Activated CD4-positive, alpha-beta T cell treated with anti-CD3 and anti-CD28 coated beads for 1 hour (primary cell): ENCODE results near the gene TNFRSF4.
A peak's percentile ranks its signal among the peaks of the same experiment; 100 is the strongest.

Source experiments
- DNase-seq: peaks from one replicate; pipeline ENCODE4 v3.0.0-alpha.2; 2020

The TNFRSF4 gene

DNA sequence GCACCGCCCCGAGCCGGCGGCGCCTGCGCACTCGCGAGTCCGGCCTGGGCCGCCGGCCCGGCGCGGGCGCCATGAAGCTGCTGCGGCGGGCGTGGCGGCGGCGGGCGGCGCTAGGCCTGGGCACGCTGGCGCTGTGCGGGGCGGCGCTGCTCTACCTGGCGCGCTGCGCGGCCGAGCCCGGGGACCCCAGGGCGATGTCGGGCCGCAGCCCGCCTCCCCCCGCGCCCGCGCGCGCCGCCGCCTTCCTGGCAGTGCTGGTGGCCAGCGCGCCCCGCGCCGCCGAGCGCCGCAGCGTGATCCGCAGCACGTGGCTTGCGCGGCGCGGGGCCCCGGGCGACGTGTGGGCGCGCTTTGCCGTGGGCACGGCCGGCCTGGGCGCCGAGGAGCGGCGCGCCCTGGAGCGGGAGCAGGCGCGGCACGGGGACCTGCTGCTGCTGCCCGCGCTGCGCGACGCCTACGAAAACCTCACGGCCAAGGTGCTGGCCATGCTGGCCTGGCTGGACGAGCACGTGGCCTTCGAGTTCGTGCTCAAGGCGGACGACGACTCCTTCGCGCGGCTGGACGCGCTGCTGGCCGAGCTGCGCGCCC is 18.3 kb upstream of the TNFRSF4 start, which contains the start of gene B3GALT6:
TSS of gene B3GALT6 (plus strand) at position 30 of the 588 bp plus-strand sequence. CDS start at position 72, 42 bp downstream.
- no peak for DNase-seq

DNA sequence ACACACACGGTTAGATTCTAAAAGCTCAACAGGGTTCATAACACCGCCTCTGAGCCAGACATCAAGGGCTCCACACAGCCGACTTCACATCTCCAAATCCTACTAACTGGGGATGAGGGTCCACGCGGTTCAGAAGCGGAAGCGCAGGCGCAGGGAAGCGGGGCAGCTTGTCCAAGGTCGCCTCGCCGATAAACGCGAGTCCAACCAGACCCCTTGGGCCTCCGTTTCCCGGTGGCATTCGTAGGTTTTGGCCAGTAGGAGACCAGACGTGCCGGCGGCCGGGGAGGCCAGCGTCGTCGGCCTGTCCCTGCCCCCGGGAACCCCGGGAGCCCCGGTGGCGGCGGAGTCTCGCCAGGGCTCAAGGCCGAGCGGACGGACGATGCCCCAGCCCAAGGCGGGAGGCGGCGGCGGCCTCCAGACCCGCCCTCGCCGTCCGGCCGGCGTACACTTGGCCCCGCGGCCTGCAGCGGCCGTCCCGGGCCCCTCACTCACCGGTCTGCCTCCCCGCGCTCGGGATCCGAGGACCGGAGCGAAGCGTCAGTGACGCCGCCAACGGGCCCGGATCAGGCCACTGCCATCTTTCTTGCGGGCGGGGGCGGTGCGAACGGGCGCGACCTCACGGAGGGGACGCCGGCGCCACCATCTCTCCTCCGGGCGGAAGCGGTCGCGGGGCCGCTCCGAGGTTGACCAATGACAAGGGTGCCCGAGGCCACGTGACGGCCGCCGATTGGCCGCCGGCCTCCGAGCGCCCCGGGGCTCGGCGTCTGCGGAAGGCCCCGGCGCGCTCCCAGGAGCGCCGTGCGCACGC is 17.7 kb upstream of the TNFRSF4 start, which contains the start of gene SDF4:
TSS of gene SDF4 (minus strand) at position 602 of the 808 bp plus-strand sequence. CDS start 3,229 bp downstream, outside the sequence.
- DNase-seq: peak; percentile 95

GRCh38 chr1:1230656-1231399 is 16.9 kb upstream of the TNFRSF4 start:
- no peak for DNase-seq

DNA sequence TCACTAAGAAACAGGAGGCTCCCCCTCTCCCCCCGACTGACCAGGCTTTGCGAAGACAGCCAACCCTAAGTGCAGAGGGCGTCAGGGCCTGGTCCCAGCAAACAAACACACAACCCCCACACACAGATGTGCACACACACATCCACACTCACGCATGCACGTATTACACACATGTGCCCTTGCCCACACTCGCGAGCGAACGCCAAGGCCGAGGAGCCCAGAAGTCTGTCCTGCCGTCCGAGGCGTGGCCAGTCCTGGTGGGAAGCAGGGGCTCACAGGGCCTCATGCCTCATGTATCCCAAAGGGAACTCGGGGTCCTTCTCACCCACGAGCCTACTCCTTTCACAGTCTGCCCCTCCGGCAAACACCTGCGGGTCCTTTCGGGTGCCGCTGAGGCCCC is 15.8 kb upstream of the TNFRSF4 start:
- DNase-seq: no peak

- DNase-seq: no peak
These were observed 14.8 kb upstream of the TNFRSF4 start for GRCh38 chr1:1228596-1229321.

DNA sequence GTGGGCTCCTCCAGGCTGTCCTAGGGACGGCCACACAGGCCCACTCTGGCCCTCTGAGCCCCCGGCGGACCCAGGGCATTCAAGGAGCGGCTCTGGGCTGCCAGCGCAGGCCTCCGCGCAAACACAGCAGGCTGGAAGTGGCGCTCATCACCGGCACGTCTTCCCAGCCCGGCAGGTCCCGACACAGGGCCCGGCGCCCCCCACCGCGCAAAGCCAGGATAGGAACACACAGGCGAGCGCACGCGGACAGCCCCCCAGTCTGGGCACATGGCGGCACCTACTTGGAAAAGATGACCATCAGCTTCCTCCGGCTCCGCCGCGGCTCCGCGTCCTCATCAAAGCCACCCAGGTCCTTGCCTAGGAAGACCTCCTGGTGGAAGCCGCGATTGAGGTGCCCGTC is 14.2 kb upstream of the TNFRSF4 start:
- no peak for DNase-seq

DNA sequence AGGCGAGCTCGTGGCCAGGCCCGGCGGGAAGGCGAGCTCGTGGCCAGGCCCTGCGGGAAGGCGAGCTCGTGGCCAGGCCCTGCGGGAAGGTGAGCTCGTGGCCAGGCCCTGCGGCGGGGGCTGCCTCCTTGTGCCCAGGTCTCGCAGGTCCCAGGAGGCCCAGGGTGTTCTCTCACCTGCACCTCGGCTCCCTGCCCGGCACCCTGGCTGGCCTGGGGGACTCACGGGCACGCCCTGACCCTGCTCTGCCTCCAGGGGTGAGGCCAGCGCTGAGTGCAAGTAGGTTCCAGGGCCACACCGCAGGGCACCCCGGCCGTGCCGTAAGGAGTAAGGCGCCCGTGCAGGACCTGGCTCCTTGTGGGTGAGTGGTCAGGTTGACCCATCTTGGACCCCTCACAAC is 13.4 kb upstream of the TNFRSF4 start:
- DNase-seq: no peak

DNA sequence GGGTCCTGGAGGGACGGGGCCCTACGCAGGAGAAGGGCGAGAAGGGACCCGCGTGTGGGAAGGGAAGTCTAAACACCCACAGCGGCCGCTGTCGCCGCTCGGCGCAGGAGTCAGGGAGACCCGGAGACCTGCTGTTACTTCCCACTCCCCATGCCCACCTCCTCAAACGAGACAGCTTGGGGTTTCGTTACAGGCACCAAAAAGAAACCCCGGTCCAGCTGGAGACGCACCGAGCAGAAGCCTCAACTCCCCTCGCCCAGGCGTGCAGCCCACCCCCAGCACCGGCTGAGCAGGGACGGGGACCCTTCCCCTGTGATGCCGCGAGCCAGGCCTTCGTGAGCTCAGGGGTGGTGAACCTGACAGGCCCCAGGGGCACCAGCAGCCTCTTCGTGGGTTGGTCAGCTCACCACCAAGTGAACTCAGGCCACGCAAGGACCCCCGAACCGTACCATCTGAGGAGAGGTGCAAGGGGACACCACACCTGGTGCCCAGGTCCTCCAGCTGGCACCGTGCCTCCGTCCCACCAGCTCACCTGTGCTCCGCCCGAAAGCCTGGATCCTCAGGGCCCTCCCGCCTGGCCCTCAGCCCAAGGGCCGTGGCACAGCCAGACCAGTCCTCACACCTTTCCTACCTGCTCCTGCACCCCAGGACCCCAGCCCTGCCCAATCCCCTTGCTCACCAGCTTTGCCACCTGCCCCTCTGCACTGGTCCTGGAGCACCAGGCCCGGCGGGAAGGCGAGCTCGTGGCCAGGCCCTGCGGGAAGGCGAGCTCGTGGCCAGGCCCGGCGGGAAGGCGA is 12.8 kb upstream of the TNFRSF4 start:
- no peak for DNase-seq

DNA sequence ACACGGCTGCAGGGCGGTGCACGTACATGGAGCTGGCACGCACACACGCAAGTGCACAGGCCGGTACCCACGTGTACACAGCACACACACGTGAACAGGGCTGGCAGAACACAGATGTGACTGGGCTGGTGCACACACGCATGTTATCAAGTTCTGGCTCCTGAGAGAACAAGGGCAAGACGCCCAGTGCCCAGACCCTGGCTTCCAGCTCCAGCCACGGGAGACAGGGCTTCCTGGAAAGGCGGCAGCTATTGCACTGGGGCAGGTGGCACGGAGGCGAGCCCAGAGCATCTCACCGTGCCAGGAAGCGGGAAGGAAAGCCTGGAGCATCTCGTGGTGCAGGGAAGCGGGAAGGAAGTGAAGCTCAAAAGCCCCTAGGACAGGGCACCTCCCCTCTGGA is 12.0 kb upstream of the TNFRSF4 start:
- DNase-seq: no peak

DNA sequence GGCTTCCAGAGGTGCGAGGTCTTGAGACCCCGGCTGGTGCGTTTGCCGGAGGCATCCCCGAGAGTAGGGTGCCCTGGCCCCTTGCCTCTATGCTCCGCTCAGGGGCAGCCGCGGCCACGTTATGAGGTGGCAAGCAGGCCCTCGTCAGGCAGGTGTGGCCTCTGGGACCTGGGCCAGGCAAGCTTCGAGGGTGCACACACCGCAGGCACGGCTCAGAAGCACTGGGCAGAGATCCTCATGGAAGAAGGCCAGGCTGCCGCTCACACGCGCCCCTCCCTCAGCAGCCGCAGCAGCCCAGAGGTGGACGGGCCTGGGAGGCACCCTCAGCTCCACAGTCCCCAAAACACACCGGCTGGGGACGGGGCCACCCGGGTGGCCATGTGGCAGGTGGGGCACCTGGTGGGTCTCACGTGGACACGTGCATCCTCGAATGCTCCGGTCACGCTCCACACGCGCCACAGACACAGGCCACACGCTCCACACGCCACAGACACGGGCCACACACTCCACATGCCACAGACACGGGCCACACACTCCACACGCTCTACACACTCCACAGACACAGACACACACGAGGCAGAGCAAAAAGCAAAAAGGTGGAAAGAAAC is 11.4 kb upstream of the TNFRSF4 start:
- DNase-seq: no peak

GRCh38 chr1:1223891-1224290 is 9.9 kb upstream of the TNFRSF4 start:
- DNase-seq: no peak

- no peak for DNase-seq
These were observed 9.4 kb upstream of the TNFRSF4 start for GRCh38 chr1:1223321-1223720.

DNA sequence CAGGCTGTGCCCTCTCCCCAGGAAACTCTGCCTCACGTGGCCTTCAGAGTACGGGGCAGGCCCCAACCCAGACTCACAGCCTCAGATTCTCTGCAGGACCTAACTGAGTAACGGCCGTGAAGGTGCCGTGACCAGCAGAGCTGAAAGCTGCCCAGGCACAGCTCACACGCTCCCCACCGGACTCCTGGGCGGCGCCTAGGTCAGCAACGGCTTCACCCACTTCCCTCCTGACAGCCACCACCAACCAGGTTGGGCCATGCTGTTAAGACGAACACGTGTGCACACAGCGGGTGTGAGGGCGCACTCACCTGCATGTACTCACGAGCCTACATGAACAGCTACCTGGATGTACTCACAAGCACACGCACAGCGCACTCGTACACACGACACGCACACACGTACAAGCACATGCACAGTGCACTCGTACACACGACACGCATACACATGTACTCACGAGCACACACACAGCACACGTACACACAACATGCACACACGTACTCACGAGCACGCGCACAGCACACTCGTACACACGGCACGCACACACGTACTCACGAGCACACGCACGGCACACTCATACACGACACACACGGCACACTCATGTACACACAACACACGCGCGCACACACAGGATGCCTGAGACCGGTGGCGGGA is 8.7 kb upstream of the TNFRSF4 start:
- no peak for DNase-seq

DNA sequence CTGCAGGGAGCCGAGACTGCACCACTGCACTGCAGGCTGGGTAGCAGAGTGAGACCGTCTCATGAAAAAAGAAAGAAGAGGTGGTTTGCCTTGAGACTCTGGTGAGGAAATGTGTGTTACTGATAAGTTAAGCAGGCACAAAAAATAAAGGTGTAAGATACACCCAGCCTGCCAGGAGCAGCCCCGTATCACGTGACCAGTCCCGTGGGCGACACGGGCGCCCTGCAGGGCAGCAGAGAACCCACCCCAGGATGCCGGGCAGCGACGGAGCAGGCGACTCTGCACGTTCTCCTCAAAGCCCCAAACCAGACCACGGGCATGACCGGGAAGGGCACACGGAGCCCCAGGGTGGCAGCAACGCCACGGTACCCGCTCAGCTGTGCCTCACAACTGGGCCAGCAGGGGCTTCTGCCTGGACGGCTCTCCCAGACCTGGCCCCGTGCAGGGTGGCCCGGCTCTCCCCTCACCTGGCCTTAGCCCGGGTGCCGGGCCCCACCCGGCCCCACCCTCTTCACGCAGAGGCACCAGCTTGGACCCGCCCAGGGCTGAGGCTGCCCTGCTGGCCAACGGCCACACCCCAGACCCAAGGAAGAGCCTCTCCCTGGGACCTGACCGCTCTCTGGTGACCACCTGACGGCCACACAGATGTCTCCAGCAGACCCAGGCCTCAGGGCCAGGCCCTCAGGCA is 8.1 kb upstream of the TNFRSF4 start:
- DNase-seq: no peak

GRCh38 chr1:1220197-1220596 is 6.2 kb upstream of the TNFRSF4 start:
- no peak for DNase-seq

DNA sequence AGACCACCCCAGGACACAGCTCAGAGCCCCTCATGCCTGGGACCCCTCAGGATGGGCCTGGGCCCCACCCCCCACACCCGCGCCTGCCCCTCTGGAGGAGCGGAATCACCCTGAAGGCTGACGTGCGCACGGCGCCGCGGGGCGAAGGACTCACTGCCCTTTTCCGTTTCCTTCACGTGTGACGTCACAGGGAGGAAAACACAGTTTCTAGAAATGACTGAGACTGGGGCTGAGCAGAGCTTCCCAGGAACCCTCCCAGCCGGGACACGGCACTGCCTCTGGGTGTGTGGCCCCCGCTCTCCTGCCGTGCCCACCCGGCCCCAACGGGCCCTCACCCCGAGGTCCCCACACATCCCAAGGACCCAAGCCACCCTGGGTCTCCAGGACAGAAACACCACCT is 5.4 kb upstream of the TNFRSF4 start:
- DNase-seq: no peak

DNA sequence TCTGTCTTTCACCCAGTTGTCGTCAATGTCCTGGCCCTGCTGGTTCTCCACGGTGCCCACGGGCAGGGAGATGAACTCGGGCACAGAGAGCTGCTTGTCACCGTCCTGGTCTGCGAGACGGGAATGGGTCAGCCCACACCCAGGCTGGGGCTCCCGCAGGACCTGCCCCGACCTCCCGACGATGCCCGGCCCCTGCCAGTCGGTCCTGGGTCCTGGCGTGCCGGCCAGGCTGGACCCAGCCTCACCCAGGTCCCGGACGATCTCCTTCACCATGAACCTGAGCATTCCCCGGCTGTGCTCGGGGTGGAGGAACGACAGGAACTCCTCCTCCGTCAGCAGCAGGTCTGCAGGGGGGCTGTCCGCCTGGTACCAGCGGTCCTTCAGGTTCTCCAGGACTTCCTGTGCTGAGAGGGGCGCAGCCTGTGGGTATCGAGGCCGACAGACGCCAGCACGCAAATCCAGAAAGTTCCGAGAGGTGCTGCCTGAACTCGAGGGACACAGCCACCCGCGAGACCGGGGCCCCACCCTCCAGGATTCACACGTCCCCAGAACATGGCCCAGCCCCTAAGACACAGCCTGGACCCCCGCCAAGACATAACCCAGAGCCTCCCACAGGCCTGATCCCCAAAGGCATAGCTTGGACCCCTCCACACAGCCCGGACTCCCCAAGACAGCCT is 4.7 kb upstream of the TNFRSF4 start:
- no peak for DNase-seq

- no peak for DNase-seq
These were observed 3.9 kb upstream of the TNFRSF4 start for GRCh38 chr1:1217621-1218523.
